ENCODE data around the gene IL5RA.

DNA sequence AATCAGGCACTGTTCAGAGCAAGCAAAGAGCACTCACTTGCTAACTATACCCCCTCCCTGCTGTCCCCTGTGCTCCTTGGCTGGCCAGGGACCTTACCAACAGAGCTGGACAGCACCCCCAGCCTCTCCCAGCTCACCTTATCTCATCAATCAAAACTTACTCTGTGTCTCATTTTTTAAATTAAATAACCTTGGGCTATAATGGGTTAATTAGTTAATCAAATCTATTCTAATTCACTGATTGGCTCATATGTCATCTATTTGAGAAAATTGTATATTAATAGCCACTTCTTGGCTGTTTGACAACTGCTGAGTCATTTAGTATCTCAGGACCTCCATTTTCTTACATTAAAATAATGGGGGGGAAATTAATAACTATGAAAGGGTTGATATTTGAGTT is 22.9 kb downstream of the IL5RA start:
- TF ChIP-seq POLR2A (IDR thresholded peaks at IDR 0.05; ENCODE audit: low read depth, low read length) (no peak), POLR2AphosphoS5 (IDR thresholded peaks at IDR 0.05; ENCODE audit: low read depth, low read length) (no peak), TAF1 (IDR thresholded peaks at IDR 0.05; ENCODE audit: borderline replicate concordance, low read depth, low read length) (no peak)
